ENCODE results near the gene GAL.
A peak's percentile ranks its signal among the peaks of the same experiment; 100 is the strongest.

Gene GAL

DNA sequence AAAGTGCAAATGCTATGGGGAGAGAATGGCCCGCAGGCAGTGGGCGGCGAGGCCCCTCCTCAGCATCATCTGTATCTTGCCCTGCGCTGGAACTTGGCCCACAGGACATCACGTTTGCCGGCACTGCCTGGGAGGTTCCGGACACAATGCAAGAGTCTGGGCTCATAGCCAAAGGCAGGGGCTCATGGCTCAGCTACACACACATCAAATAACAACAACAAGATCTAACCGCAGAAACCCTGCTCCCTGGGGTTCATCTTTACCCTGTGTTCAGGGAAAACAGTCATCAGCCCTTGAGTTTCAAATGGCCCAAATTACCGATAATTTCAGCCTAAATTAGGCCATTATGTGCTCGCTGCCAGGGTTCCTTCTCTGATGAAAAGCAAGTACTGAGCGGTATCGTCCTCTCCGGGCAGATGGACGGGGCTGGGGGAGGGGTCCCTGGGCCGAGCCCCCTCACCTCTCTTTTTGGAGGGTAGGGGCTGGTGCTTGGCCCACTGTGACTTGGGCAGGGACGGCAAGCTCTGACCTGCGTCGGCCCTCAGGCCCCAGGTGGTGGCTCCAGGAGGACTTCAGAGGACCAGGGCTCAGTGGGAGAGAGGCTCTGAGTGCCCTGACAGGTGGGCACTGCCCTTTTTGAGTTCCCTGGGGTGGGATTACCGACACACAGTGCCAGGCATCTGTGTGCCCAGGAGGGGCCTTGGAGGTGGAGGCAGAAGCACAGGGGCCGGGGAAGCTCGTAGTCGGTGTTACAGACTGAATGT lies 25.0 kb upstream of the GAL start:
- peak; percentile 66 for DNase-seq

DNA sequence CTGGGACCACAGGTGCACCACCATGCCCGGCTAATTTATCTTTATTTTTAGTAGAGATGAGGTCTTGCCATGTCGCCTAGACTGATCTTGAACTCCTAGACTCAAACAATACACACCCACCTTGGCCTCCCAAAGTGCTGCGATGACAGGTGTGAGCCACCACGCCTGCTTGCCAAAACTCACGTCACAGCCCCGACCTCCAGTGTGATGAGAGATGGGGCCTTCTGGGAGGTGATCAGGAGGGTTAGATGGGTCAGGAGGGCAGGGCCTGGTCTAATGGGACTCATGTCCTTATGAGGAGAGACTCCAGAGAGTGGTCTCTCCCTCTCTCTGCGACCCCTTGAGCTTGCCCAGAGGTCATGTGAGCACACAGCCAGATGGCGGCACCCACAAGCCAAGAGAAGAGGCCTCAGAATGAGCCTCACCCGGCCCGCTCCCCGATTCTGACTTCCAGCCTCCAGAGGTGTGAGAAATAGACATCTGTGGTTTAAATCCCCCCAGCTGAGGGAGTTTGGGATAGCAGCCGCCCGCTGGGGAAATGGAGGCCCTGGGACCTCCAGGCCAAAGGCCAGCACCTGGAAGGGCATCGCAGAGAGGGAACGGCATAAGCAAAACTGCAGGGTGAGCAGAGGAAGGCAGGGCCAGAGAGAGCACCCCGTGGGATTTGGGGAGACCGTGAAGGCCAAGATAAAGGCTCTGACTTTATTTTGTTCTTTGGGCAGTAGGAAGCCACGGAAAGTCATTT lies 24.1 kb upstream of the GAL start:
- no peak for DNase-seq

DNA sequence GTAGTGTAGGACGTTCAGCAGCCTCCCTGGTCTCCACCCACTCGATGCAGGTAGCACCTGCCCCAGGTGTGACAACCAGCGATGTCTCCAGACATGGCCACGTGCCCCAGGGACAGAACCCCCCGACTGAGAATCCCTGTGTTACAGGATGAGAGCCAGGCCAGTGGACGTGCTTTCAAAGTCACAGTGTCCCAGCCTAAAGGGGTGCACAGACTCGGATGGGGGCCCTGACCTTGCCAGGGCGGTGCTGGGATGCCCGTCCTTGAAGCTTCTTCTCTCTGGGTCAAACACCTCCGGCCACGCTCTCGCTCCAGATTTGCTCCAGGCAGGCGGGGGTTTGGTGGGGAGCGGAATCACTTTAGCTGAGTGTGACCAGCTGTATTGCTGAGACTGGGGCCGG lies 23.3 kb upstream of the GAL start:
- DNase-seq = no peak

DNA sequence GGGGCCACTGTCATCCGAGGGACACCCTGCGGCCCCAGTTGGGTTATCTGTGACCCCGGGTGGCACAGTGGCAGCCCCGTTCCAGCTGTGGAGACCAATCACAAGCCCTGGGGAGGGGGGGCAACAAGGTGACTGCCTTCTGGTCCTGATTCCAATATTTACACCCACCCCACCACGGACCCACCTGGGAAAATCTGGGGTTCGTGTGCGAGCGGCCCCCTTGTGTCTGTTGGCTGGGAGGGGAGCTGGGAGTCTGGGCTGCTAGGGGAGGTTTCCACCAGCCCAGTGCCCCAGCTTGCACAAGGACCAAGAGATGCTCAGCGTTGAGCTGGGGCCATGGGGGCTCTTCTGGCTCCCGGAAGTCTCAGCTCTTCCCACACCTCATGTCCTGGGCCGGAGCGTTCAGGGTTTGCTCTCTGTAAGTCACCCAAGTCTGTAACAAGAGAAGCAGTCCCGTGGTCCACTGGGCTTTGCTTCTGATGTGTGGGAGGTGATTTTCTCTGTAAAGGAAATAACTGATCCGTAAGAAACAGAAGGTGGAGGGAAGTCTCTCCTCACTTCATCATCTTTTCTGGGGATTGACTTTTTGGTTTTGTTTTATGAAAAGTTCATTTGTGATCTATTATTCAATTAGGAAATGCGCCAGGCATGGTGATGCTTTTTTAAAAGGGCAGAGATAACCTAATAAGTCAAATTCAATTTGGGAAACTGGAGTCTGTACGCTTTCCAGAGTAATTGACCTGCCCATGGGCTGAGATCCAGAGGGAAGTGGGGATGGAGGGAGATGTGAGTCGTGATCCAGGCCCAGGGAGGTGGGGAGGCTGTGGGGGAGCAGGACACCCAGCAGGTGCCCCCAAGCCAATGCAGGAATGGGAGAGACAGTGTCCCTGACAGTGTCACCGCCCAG lies 22.4 kb upstream of the GAL start:
- DNase-seq = no peak

DNA sequence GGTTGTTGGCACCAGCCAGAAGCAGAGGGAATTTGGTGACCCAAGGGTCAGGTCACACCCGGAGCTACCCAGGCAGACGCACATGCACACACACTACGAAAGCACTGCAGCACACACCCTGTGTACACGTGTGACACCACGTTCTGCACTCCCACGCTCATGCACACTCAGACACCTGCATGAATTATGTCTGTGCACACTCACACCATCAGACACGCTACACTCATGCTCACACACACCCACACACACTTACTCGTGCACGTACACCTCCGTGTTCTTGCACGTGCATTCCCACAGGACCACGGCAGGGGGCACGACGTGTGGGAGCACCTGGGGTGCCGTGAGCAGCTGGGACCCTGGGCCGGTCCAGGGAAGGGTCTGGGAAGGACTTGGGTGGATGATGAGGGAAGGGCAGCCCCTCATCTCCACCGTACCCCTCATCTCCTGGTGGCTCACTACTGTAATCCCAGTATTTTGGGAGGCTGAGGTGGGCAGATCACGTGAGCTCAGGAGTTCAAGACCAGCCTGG lies 20.8 kb upstream of the GAL start:
- DNase-seq = no peak

DNA sequence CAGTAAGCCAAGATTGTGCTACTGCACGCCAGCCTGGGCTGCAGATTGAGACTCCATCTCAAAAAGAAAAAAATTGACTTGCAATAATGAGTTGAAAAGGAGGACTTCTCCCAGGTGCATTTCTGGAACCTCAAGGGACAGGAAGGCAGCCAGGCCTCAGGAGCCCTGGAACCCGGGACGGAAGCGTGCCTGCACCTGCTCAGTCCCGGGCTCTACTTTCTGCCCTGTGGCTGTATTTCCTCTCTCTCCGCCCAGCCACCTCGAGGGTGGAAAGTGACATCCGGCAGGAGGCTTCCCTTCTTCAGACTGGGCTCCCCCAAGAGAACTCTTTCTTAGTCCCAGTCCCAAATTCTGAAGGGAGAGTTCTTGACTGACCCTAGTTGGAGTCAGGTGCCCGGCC lies 20.2 kb upstream of the GAL start:
- no peak for DNase-seq

DNA sequence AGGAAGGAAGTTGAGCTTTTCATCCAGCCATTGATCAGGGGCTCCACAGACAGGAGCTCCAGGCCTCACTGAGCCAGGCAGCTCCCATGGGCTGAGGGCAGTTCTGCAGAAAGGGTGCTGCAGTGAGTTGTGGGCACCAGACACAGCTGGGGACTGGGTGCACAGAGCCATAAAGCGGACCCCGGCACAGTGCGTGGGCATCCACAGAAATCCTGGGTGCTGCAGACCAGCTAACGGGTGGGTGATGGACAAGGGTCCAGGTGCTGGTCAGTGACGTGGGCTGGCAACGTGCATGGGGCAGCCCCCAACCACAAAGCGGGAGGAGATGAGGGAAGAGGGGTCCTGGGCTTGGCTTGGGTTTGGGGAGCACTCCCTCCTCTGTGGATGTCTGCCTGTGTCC lies 19.4 kb upstream of the GAL start:
- DNase-seq = no peak

DNA sequence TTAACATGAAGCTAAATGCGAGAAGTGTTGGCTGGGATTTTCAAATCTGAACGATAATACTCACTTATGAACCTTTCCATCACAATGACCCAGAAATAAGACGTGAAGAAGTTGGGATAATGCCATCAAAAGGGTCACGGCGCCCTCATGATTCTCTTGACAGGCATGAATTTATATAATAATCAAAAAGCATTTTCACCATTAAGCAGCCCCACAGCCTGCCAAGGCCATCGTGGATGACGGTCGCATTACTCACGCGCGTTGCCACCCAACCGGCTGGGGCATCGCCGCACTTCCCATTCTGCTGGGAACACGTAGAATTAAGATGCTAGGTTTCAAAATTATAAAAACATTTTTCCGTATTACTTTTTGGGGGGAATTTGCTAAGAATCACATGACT lies 18.9 kb upstream of the GAL start:
- no peak for DNase-seq

DNA sequence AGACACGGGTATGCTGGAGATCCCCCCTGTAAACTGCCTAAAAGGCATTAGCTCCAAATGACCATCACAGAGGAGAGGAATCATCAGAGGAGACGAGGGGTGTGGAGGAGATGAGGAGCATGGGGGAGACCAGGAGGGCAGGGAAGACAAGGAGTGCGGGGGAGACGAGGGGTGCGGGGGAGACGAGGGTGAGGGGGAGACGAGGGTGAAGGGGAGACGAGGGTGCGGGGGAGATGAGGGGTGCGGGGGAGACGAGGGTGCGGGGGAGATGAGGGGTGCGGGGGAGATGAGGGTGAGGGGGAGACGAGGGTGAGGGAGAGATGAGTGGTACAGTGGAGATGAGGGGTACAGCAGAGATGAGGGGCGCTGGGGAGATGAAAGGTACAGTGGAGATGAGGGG lies 17.5 kb upstream of the GAL start:
- DNase-seq = no peak

DNA sequence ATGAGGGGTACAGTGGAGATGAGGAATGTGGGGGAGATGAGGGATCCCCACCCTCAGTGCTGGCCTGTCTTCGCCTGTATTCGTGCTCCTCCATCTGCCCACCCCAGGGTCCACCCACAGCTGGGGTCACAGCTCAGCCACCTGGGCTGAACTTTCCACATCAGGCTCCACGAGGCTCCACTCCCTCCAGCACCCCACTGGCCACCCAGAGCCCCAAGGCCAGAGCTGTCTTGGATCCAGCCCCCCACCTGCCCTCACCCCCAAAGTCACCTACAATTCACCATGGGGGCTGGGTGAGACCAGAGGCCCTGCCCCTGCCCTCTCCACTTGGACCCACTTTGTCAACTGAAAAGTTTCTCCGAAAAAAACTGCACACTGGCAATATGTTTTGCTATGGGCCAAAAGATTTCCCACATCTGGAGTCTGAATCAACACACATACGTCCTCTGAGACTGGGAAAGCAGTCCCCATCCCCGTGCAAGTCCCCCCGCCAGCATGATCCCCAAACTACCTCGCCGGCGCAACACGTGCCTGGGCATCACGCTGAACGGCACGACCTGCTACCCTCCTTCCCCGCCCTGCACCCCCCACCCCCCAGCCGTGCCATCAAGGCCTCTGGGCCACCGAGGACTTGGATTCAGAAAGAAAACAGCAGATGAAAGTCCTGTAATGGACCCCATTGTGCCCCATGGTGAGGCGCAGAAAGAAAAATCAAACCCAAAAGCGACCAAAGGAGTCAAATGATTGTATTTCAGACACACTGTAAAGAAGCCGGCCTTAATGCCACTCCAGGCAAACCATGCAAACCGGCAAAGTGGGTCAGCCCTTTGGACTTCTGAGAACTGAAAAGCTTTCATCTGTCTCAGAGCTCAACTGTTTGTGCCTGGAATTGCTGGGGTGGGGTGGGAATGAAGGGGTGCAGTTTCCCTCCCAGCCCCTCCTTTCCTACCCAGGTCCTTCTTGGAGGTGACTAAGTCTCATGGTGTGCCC lies 16.5 kb upstream of the GAL start:
- DNase-seq = no peak

DNA sequence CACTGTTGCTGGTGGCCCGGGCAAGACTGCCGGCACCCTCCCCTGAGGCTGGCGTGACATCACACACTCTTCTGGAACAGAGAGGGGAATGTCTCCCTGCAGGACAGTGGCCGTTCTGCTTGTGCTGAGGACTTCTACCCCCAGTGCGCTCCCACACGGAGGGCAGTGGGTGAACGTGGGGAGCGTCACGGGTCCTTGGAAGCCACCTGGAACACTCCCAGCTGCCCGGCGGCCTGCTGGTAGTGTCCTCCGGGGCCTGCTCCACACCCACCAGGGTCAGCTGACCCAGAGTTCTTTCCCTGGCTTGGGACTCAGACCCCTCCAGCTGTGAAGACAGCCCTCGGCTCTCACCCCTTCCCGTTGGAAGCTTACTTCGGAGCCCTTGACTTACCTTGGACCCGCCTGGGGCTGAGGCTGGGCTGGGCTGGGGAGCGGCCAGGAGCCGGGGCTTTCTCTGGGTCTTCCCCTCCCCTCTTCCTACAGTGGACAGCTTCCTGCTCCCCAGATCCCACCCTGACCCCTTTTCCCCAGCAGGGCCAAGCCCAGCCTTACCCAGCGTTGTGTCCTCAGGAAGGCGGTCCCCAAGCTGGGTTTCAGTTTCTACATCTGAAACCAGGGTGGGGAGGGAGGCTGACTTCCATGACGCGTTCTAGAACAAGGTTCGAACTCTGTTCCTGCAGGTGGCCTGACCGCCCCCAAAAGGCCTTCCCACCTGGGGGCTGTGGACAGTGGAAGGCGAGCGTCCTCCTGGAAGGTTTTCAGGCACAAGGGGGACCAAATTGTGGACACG lies 14.8 kb upstream of the GAL start:
- no peak for DNase-seq

DNA sequence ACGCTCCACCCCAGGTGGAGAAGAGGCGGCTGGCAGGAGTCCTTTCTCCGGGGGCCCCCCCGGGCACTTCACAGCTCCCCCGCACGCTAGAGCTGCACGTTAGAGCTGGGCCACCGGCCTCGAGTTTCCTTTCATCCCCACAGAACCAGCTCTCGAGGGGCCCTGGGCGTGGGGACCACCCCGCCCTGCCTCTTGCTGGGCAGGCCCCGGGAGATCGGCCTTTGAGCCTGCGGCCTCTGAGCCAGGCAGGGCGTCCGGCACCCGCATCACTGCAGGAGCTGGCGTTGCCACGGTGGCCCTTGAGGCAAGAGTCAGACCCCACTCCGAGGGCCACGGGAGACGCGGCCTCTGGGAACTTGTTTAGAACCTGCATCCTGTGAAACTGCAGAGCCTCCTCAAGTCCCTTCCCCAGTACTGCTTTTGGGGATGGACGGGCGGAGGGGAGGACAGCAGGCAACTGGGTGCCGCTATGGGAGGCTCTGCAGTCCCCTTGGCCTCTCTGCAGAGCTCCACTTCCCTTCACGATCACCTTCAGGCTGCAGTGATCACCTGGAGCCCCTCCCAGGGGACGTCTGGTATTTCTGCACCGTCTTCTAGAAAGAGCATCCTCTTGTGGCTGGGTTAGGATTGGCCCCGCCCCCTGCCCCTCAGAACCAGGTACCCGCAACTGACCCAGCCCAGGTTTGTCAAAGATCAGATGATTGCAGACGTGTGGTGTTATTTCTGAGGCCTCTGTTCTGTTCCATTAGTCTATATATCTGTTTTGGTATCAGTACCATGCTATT lies 13.9 kb upstream of the GAL start:
- no peak for DNase-seq

DNA sequence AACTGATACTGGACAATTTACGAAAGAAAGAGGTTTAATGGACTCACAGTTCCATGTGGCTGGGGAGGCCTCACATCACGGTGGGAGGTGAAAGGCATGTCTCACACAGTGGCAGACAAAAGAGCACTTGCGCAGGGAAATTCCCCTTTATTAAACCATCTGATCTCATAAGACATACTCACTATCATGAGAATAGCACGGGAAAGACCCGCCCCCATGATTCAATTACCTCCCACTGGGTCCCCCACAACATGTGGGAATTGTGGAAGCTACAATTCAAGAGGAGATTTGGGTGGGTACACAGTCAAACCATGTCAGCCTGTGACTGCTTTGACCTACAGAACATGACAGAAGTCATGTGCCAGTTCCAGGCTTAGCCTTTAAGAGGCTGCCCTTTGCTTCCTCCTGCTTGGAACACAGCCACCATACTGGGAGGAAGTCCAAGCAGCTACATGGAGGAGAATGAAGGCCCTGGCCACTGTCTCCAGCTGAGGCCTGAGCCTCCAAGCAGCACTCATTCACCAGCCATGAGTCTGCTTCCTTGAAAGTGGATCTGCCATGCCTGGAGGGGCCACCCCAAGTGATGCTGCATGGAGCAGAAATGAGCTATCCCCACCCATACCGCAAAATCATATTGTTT lies 10.9 kb upstream of the GAL start:
- DNase-seq = no peak

DNA sequence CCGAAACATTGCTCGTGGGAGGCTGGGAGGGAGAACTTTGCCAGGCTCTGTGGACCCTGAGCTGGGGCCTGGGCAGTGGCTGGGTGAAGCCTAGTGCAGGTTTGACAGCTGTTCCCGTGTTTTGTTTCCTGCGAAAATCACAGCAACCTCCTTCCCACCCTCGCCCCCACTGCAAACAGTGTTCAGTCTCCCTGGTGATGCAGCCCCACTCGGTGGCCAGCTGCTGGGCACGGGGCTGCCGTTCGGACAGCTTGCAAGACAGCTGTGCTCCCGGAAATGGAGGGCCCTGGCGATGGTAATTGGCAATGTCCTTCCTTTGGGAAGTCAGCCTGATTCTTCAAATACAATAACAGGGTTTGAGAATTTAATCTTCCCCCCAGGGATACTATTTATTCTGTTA lies 10.4 kb upstream of the GAL start:
- DNase-seq = no peak

DNA sequence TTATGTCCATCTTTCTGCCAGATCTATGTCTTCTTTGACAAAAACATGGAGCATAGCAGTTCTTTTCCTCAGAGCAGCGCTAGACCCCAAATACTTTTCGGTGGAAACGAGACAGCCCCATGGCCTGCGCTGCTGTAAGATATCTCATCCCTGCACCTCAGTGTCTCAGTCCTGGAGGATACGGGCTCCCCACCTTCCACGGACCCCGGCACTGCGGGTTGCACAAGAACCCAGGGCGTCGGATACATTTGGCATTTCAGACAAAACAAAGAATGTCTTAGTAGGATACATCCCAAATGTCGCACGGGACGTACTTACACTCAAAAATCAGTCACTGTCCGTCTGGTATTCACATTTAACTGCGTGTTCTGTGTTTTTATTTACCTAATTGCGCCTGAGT lies 9.9 kb upstream of the GAL start:
- DNase-seq = no peak

DNA sequence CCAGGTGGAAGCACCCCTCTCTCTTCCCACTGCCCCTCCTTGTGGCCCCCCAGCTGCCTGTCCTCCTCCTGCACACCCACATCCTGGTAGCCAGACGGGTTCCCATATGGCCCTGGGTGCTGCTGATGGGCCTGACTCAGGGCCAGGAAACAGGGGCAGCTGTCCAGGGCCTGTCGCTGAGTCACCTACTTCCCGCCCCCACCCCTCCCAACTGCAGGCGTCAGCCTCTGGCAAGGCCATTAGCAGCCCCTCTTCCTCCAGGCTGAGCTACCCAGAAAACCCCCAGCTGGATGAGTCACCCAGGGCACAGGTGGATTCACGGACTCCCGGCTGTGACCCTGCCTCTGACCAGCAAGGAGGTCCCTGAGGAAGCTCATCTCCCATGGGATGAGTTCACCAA lies 6.9 kb upstream of the GAL start:
- no peak for DNase-seq

DNA sequence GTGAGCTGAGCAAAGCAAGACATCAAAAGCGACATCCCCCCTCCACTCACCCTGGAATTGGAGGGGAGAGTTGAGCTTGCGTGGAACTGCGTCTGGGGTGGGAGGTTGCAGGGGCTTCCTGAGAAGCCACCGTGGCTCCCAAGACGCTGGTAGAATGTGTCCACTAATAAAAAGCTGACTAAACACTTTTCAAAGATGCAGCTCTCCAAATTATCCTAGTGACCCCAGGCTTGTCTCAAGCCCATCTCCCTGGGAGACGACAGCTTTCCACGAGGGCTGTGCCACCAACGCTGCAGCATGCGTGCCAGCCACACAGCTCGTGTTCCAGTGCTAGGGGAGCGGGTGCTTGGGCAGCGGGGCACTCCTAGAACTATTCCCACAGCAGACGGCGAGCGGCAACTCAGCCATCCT lies 6.3 kb upstream of the GAL start:
- no peak for DNase-seq

DNA sequence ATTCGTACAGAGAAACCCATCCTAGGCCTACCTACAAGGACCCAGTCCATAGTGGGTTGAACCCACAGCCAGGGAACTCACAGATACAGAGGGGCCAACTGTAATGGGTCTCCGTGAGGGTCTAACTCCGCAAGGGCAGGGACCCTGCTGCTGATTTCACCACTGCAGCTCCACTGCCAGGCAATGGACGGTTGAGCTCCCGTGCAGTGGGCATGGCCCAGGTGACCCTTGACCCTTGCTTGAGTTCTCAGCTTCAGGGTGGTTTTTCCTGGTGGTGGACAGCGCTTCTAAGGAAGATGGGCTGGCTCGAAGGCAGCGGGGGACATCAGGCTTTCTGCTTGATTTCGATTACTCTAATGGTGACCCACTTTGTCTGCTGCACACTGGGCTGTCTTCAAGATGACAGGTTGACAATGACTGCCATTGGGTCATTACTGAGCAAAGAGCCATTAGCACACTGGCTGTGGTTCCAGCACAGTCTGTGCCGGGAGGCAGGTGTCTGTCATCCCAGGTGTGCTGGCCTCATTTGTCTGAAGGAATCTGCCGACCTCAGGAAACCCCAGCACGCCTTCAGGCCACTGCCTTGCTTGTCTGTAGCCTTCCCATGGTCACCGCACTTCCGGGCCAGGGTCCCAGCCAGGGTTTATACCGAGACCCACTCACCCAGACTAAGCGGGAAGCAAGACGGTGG lies 3.7 kb upstream of the GAL start:
- DNase-seq = no peak

DNA sequence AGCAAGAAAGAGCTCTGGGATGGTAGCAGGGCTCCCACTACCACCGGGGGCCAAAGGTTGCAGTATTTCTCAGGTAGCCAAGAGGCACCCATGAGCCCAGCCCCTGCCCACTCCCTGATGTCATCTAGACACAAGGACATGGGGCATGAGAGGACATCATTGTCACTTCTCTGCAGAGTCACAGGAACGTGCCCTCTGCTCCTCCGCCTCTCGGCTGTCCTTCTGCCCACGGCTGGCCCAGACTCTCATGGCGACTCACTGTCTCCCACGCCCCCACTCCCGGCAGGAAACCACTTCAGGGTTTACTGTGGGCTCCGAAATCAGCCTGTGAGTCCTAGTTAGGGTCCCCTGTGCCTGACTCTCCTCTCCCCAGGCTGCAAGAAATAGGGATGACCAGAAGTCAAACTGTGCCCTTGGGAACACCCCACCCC lies 1.8 kb upstream of the GAL start:
- DNase-seq = no peak
